RPMI7951 (cell line): Measurements from ENCODE around the gene SDC3. TPM values are rescaled to one million over a fixed set of nuclear protein-coding genes. Genes with fewer than 3 reads are reported as not detected.
"Not testable (repeated sequence)": the region's sequence is repeated elsewhere in the genome, so short reads cannot be mapped to it uniquely, and the experiment has no call there.

Source experiments
- DNase-seq: peaks from one replicate; pipeline ENCODE4 v3.0.0-alpha.2; 2012; ENCODE audit warnings: low read depth
- total RNA-seq: library from RNA; depleted of rRNA; stranded (reverse); fragments of >200 nt; shearing (Covaris generic); gene quantifications from 2 replicates; pipeline ENCODE4 v1.2.3, GENCODE V29; 2014

Gene SDC3
- total RNA-seq, 1 experiment from 2014 or later, result 27.3 TPM

DNA sequence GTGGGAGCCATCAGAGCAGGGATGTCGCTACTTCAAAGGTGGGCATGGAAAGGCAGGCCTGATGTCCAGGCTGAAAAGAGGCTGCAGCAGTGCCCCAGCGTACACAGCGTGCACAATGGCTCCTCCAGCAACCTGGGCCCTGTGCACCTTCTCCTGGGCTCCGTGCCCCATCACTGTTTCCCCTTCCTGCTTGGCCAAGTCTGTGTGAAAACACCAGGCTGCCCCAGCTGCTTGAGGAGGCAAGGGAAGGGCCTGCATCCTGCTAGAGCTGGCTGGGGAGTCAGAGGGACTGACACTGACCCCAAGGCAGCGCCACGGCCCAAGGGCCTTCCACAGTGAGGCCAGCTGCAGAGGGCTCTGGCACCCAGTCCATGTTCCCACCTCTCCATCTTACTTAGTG, 33.4 kb downstream of the SDC3 start:
- DNase-seq, result no peak

DNA sequence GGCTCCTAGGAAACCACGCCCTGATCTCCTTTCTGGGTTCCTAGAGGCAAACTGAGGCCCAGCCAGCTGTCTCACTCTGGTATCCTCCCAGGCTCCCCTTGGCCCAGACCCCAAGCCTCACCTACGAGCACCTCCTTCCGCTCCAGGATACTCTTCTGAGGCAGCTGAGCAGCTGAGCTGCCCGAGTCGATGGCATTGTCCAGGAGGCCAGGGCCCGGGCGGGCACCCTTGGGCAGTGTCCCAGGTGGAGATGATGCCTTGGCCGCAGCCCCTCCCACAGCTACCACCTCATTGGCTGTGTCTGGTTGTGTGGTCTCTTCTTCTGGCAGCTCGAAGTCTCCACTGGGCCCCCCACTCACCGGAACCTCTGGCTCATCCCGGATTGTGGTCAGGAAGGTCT, 34.4 kb downstream of the SDC3 start:
- no peak for DNase-seq

DNA sequence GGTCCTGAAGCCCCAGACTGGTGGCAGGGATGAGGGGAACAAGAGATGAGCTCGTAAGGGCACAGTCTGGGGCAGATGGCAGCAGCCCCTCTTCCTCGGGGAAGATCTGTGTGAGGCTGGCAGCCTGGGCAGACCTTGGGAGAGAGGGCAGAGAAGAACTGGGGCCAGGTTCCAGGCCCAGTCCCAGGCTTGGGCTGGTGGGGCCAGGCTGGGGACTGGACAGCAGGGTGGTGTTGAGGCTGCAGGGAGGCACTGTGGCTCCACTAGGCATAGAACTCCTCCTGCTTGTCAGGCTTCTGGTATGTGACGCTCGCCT, 35.7 kb downstream of the SDC3 start:
- no peak for DNase-seq

DNA sequence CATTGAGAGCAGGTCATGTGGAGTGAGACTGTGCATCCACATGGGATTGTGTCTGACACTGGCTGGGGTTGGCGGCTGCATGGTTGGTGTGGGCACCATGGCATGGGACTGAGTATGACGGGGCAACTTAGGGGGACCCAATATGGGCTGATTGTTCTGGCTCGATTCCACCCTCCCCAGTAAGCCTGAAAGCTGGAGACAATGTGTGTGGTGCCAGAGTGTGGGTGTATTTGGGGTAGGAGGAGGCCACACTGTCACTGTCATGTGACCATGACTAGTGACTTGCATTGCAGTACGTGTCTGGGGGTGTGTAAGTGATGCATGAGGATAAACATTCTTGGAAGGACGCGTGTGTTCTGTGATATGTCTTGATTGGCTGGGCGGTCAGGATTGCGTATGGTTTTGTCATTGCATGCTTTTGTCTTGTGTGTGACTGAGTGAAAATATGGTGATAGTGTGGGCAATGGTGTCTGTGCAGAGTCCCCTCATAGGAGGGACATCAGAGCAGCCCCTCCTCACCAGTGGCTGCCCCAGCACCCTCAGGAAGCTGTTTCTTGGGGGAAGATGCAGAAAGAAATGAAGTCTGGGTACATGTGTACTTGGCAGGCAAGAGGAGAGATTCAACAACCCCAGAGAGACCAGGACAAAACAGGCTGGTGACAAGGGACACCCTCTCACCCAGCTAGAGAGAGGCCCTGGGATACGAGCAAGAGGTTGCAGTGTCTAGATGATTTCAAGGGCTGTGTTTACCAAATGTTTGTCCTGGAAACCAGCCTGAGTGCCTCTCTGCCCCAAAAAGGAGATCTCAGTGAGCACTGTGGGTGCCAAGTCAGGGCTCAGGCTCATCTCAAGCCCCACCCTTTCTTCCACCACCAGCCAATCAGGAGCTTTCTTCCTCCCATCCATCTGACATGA, 36.3 kb downstream of the SDC3 start:
- no peak for DNase-seq

DNA sequence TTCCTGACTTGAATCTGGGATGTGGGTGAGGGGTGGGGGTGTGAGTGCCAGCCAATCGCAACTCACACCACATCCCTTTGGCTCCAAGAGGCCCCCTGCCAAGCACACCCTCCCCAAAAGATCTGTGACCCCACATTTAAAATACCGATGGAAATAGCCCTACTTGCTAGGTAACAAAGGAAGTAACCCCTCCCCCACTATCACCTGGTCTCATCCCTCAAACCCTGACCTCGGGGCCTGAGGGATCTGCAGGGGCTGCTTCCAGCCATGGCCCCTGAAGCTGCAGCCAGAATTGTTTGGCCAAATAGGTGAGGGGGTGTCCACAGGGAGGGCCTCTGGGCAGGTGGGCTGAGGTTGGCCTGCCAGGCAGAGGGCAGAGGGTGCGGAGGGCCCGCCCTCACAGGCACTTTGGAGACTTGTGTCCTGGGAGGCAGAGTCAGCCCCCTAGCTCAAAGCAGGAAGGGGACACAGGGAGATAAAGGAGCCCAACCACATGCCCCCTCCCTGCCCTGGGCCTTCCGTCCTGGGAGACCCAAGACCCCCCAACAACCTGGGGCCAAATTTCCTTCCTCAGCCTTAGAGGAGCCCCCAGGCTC, 37.2 kb downstream of the SDC3 start:
- no peak for DNase-seq

DNA sequence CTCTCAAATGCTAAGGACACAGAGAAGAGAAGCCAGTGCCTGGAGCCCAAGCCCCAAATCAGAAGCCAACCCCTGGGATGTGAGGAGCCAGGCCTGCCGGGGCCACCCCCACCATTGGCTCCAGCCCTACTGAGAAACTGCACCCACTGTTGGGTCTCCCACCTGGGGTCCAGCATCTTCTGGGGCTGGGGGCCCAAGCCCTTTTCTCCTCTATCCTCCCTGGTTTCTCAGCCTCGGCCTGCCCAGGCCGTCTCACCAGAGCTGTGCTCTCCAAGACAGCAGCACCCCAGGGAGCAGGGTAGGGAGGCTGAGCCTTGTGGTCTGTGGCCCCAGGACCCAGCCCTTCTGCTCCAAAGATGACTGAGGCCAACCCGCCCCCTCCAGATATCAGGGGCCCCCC, 37.9 kb downstream of the SDC3 start:
- no peak for DNase-seq

DNA sequence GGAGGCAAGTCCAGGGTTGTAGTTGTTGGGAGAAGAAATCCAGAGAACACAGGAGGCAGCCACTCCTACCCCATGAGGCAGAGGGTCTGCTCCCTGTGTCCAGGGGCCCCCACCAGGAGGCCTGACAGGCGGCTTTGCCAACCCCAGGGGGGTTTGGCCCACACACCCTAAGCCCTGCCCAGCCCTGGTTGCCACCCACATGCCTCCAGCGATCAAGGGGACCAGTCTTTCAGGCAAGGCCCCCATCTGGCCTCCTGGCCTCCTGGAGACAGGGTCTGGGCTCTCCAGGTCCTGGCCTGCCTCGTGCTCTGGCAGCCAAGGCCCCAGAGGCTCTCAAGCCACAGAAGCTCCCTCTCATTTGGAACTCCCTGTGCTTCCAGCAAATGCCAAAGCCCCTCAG, 38.5 kb downstream of the SDC3 start:
- no peak for DNase-seq

DNA sequence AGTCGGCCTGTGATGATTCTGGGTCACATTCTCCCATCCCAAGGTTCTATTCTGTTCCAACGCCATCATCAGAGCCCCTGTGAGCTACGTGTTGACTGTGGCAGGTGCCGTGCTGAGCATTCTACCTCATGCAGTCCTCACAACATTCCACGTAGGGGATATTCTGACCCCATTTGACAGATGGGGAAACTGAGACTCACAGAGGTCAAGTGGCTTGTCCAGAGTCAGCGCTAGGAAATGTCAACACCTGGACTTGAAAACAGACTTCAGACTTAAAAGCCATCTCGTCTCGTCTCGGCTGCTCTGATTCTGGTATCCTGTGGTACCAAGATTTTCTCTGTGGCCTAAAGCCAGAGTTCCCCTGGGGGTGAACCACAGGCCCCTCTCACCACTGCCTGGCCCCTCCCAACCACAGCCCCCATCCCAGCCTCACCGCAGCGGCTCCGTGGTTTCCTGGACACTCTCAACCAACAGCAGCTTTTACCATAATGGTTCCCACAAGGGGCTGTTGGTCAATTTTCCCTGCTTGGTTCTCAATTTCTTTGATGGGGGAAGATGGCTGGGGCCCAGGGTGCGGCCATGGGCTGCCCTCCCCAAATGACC, 39.6 kb downstream of the SDC3 start:
- no peak for DNase-seq

DNA sequence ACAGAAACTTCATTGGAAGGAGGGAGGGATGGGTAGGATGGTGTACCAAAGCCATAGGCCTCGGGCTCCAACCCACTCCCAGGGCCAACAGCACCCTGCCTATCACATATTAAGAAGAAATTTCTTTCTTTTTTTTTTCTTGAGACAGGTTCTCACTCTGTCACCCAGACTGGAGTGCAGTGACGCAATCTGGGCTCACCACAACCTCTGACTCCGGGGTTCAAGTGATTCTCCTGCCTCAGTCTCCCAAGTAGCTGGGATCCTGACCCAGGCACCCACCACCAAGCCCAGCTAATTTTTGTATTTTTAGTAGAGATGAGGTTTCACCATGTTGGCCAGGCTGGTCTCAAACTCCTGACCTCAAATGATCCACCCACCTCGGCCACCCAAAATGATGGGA, 40.5 kb downstream of the SDC3 start:
- DNase-seq, result not testable (repeated sequence)

DNA sequence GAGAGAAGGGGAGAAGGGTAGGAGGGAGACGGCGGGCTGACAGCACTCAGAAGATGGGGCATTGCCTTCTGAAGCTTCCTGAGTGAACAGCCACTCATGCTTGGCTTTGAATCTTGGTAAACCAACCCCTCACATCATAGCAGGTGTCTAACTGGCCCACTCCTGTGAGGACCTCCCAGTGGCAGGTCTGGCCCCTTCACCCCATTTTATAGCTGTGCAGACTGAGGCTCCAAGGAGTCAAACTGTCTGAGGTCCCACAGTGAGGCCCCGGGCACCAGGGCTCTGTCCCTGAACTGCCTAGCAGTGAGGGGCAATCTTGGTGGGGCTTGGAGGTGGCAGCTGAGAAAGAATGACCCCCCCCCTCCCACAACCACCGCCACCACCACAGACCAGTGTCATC, 41.0 kb downstream of the SDC3 start:
- DNase-seq, result no peak

DNA sequence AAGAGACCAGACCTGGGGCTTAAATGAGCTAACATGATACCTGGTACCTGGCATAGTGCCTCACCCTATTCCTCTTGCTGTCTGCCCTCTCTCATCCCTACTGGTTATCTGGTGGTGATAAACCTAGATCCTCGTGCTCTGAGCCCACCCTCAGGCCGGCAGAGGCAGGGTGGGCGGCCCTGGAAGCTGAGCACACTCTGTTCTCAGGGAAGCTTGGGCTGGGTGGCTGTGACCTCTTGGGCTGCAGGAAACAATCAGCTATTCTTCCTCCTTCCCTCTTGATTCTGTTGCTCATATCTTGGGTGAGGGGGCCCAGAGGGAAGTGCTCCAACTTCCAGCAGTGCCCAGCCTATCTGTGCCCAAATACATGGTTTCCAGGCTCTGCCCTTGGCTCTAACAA, 42.0 kb downstream of the SDC3 start:
- DNase-seq, result no peak

DNA sequence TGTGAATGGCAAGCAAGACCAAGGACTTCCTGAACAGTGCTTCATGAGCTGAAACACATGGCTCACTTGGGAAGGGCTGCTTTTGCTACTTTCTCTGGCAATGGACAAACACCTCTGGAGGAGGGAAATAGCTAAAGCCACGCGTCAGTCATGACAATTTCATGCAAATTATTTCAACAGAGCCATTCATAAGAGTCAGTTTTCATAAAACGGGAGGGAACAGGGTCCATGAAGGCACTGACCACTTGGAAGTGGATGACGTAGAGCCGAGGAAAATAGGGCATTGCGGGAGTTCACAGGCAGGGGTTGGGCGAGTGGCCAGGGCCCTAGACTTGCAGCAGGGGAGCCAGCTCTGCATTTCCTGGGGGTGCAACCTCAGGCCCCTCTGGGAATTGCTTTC, 43.9 kb downstream of the SDC3 start:
- DNase-seq, result no peak

DNA sequence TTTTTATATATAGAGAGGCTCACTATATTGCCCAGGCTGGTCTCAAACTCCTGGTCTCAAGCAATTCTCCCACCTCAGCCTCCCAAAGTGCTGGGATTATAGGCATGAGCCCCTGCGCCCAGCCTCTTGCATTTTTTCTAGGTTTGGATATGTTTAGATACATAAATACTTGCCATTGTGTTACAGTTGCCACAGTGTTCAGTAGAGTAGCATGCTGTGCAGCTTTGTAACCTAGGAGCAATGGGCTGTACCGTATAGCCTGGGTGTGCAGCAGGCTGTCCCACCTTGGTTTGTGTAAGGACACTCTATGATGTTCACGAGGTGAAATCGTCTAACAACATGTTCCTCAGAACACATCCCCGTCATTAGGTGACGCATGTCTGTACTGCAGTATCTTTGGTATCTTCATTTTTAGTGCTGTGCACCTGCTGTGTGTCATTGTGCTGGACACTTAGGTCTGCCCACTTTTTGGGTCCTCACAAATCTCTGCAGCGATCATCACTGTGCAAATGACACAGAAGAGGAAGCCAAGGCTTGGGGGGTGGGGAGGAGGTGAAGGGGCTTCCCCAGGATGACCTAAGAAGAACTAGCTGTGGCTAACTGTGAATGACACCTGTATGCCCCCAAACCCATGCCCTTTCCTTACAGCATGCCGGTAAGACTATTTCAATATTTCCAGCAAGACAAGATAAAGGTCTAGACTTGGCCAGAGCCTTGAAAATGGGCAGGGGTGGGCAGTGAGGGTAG, 44.5 kb downstream of the SDC3 start:
- DNase-seq, result no peak

DNA sequence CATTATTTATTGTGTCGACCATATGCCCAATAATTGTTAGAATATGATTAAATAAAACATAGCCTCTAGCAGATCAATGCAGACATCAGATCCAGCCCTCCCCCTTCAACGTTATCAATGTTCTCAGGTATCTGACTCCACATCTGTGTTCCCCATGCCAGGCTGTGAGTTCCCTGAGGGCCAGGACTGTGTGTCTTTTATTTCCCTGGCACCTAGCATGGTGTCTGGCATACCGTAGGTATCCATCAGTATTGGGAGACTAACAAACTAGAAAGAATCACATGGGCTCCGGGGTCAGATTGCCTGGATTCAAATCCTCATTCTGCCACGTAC, 48.3 kb downstream of the SDC3 start:
- DNase-seq, result no peak

DNA sequence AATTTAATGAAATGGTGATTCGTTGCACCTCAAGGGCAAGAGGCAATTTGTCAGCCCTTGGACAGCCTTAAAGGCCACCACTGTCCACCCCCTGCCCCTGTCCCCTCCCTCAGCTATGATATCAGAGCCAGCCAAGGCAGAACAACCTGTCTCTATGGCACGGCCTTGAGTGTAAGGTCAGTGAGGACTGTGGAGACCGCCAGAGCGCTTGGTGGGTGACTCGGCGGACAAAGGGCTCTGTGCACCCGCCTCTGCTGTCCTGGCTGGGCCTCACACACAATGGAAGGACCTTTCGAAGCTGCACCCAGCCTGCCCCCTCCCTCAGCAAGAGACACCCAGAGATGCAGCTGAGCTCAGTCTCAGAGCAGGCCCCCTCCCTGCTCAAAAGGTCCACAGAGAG, 50.6 kb downstream of the SDC3 start:
- no peak for DNase-seq

DNA sequence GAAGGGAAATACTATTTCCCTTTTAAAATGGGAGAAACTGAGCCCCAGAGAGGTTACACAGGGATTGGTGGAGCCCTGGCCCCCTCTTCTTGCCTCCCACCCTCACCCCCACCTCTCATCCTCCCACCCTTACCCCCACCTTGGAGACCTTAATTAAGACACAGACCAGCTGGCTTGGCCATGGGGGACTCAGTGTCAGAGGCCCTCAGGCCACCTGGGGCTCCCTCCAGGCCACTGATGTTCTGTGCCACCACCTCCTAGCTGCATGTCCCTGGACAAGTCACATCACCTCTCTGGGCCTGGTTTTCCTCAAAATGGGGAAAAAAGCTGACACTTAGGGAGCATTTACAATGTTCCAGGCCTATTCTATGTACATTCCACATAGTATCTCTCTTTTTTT, 51.5 kb downstream of the SDC3 start:
- no peak for DNase-seq

DNA sequence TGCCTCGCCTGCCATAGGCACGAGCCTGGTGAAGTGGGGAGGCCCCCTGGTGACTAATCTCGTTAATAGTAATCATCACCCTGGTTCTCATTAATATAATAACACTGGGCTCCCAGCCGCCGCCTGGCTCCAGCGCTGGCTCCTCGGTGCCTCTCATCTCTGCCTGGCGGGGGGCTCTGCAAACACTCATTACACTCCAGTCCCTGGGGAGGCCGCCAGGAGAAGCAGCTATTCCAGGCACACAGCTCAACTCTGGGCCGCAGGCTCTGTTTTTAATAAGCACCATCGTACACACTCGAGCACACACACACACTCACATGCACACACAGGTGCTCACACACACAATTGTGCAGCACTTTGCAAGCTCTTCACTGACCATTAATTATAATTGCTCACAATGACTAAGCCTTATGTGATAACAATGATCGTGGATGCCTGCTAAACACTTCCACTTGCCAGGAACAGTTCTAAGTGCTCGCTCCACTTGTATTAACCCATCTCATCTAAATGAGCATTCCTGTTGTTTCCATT, 52.2 kb downstream of the SDC3 start:
- DNase-seq, result no peak

DNA sequence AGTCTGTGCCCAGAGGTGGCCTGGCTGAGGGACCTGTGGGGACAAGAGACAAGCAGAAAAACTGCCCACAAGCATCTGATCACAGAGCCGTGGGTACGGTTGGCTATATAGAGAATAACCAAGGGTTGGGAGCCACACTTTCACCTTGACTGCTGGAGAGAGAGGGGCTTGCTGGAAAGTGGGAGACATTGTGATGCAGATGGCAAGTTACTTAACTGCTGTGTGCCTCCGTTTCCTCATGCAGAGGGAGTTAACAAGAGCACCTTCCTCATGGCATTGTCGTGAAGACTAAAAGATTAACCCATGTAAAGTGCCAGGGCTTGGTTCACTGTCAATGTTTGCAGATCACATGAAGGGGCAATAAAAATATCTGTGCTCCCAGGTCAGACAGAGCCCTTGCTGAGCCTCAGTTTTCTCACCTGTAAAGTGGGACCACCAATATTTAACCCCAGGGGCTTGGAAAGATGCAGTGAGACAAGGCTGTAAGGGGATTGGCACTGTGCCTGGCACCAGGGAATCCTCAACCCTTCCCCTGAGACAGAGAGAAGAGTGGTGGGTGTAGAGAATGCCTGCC, 52.8 kb downstream of the SDC3 start:
- no peak for DNase-seq

DNA sequence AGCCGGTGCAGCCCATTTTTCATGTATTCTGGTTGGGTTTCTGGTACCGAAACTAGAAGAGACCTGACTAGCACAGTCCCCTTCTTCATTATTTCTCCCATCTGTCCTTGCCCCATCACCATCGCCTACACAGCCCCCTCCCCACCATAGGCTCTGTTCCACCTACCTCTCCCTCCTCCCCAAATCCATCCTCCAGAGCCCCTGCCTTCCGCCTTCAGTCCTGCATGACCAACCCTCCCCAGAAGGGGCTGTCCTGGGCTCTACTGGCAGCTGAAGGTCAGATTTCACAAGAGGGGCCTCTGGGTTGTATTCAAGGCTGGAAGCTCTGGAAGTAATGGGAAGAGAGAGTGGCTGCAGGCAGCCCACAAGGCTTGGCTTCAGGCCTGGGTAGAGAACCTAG, 55.2 kb downstream of the SDC3 start:
- DNase-seq, result no peak

DNA sequence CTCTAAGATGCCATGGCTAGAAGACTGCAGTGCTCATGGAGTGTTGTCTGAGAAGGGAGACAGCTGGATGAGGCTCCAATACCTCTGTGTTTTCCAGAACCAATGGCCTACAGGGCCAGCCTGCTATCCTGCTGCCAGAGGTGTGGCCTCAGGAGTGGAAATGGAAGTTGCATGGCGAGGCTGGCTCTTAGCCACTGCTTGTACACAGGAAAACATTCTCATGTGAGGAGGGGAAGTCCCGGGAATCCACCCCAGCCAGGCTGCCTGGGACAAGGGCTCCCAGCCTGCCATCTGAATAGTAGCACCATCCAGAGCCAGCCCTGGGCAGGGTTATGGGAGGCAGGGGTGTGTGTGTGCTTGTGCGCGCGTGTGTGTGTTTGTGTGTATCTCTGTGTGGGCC, 56.5 kb downstream of the SDC3 start:
- DNase-seq, result peak; percentile 62

DNA sequence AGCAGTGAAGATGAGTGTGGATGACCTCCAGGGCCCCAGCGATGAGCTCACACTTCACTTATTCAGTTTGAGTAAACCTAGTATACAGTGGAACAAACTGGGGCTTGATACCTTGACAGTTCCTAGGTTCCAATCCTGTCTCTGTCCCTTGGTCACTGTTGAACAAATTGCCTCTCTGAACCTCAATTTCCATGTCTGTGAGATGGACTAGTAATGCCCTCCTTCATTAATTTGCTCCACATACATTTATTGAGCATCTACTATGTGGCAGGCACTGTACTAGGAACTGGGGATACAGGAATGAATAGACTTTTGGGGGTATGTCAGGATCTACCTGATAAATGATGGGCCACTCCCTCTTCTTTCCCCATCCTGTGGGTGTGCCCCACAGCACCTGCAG, 57.3 kb downstream of the SDC3 start:
- no peak for DNase-seq

DNA sequence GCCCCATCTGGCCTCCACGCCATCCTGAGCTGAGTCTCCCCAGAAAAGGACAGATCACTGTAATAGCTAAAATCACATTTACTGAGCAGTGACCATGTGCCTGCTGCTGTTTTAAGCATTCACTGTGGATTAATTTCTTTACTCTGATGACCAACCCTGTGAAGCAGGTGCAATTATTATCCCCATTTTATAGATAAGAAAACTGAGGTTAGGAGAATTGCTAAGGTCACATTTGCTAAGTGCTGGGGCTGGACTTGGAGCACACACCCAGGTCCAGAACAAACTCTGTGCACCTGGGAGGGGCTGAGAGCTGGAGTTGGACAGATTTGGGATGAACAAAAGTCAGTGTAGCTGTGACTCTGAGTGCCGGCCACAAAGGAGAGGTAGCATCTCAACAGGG, 58.0 kb downstream of the SDC3 start:
- no peak for DNase-seq
